HL-60 (cell line): ENCODE results near the gene CCDC88C.

Experiments
- CTCF ChIP-seq: IDR thresholded peaks from one replicate; pipeline ENCODE4 v1.5.1; 2011; ENCODE audit warnings: low read length, control low read depth, inconsistent platforms; ENCODE audit not compliant: insufficient read depth
- POLR2AphosphoS5 ChIP-seq: IDR thresholded peaks from 2 replicates; pipeline ENCODE4 v1.6.1; 2012; ENCODE audit warnings: low read depth
- REST ChIP-seq: IDR thresholded peaks from 2 replicates; pipeline ENCODE4 v1.6.1; 2012; ENCODE audit warnings: low read depth; ENCODE audit not compliant: insufficient replicate concordance
- SPI1 ChIP-seq: IDR thresholded peaks from 2 replicates; pipeline ENCODE4 v1.6.1; 2012; ENCODE audit warnings: low read depth, mild to moderate bottlenecking, borderline replicate concordance

- TF ChIP-seq CTCF (no peak), REST (no peak), POLR2AphosphoS5 (no peak), SPI1 (no peak)
These were observed 84.5 kb downstream of the CCDC88C start for GRCh38 chr14:91332986-91333649.
